NCI-H128 (cell line): ENCODE results near the gene CMTM3.
"Not testable (repeated sequence)": the region's sequence is repeated elsewhere in the genome, so short reads cannot be mapped to it uniquely, and the experiment has no call there.

ENCODE experiments used
- DNase-seq: peaks from one replicate; lab custom pipeline; 2025; ENCODE audit not compliant: unreplicated experiment; lab: John Stamatoyannopoulos, UW

The CMTM3 gene

GRCh38 chr16:66581246-66581952 lies 23.1 kb upstream of the CMTM3 start:
- no peak for DNase-seq

GRCh38 chr16:66585481-66586239 lies 18.8 kb upstream of the CMTM3 start:
- no peak for DNase-seq

DNA sequence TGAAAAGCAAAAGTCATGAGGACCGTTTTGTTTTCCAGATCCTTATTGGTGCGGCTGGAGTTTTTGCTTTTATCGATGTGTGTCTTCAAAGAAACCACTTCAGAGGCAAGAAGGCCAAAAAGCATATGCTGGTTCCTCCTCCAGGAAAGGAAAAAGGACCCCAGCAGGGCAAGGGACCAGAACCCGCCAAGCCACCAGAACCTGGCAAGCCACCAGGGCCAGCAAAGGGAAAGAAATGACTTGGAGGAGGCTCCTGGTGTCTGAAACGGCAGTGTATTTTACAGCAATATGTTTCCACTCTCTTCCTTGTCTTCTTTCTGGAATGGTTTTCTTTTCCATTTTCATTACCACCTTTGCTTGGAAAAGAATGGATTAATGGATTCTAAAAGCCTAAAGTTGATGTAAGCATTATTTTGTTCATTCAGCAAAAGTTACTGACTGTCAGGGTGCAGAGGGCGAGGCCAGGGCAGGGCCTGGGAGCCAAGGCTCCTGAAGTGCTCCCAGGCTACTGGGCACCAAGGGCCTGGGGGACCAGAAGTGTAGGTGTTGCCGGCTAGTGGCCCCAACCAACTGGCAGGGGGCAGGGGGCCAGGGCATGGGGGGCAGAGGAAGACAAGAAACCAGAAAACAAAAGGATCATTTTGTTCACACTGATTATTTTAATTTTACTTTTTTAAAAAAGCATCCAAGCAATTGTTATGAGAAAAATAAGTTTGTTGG lies 16.5 kb upstream of the CMTM3 start:
- DNase-seq, result no peak

DNA sequence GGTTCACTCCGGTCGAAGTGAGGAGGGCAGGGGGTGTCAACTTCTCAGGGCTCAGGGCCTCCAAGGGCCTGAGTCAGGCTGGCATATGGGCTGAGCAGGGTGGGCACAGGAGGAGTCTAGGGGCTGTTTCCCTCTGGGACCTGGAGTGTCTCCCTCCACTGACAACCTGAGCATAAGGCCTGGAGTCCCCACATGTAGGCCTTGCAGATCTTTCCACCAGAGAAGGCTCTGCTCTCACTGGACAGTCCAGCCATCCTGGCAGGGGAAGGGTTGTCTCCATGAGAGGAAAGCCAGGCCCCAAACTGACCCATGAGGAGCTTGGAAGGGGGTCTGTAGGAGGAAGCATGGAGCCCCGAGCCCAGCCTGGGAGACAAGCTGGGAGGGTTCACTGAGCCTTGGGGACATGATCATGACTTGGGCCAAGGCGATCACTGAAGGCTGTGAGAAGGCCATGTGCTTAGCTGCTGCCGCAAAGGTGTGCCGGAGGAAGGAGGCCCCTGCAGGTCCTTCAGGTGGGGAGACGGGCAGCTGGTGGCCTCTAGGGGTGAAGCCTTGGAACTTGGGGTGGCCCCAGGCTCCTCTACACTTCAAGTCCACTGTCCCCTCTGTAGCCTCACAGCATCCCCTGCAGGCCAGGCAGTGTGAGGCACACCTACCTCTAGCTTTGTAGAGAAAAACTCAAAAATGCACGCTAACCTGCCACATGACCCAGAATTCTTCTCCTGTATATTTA lies 15.4 kb upstream of the CMTM3 start:
- no peak for DNase-seq

- no peak for DNase-seq
Observed at GRCh38 chr16:66590322-66590721, 14.2 kb upstream of the CMTM3 start.

- DNase-seq, result no peak
Observed at GRCh38 chr16:66591018-66591417, 13.5 kb upstream of the CMTM3 start.

GRCh38 chr16:66592241-66592640 lies 12.3 kb upstream of the CMTM3 start:
- no peak for DNase-seq

GRCh38 chr16:66592814-66593213 lies 11.7 kb upstream of the CMTM3 start:
- no peak for DNase-seq

GRCh38 chr16:66594739-66595138 lies 9.8 kb upstream of the CMTM3 start:
- DNase-seq, result no peak

DNA sequence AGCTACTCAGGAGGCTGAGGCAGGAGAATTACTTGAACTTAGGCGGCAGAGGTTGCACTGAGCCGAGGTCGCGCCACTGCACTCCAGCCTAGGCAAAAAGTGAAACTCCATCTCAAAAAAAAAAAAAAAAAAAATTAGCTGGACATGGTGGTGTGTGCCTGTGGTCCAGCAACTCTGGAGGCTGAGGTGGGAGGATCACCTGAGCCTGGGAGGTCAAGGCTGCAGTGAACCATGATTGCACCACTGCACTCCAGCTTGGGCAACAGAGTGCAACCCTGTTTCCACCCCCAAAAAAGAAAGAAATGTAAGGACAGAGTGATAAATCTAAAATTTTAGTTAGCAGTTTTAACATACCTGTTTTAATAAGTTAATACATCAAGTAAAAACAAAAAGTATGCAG lies 7.9 kb upstream of the CMTM3 start:
- not testable (repeated sequence) for DNase-seq

GRCh38 chr16:66596986-66597848 lies 7.3 kb upstream of the CMTM3 start:
- no peak for DNase-seq

- no peak for DNase-seq
Observed at GRCh38 chr16:66598111-66598510, 6.4 kb upstream of the CMTM3 start.

DNA sequence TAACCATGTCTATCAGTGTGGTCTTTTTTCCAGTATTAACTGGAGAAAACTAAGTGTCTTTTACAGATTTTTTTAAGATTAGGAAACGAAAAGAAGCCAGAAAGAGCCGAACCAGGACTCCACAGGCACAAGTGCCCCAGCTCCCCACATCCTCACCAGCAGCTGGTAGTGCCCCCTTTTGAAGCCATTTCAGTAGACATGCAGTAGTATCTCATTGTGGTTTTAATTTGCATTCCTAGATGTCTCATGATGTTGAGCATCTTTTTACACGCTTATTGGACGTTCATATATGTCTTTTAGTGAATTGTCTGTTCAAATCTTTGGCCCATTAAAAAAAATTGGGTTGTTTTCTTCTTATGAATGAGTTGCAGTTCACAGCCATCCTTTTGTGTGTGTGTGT lies 4.8 kb upstream of the CMTM3 start:
- no peak for DNase-seq

DNA sequence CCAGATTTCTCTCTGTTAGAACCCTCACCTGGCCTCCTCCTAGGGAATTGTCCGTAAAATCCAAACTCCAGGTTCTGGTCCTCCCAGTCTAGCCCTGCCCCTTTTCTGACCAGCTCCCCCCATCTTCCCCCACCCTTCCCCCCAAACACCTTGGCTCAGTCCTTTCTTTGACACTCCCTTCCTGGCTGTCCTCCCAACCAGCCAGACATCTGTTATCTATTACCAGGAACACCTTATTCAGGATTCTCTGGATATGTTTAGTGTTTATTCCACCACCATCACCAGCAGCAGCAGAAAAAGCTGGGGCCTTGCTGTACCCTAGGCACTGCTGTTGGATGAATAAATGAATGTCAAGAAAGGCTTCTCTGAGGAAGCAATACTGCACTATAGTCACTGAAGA lies 4.0 kb upstream of the CMTM3 start:
- no peak for DNase-seq

GRCh38 chr16:66601471-66601870 lies 3.0 kb upstream of the CMTM3 start:
- DNase-seq, result no peak

DNA sequence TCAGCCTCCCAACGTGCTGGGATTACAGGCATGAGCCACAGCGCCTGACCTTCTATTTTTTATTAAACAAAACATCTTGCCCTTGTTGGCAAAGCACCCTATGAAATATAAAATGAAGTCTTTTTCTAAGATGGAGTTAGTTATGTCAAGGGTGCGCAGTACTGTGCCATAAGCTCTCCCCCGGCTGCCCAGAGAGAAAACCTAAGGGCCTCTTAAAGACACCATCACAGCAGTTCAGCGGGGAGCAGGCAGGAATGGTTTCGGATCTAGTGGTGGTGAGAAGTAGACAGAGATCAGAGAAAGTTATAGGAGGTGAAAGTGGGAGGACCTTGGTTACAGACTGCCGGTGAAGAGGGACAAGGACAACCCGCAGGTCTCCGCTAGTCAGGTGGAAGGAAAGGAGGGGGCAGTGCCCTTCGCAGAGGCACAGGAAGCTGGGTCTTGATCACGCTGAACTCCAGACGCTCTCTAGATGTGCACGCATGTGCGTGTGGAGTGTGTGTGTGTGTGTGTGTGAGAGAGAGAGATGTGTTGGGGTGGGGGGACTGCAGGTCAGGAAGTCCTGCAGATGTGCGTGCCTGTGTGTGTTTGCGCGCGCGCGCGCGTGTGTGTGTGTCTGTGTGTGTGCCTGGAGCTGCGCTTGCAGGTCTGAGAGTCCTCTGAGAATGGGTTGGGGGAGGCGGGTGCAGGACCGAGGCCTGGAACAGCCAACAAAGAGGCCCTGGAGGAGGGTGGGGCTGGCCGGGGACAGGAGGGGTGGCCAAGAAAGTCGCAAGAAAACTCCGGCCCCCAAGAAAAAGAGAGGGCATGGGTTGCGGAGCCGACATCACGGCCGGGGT lies 748 bp upstream of the CMTM3 start:
- no peak for DNase-seq

GRCh38 chr16:66605177-66605978 lies 874 bp downstream of the CMTM3 start:
- DNase-seq, result no peak

DNA sequence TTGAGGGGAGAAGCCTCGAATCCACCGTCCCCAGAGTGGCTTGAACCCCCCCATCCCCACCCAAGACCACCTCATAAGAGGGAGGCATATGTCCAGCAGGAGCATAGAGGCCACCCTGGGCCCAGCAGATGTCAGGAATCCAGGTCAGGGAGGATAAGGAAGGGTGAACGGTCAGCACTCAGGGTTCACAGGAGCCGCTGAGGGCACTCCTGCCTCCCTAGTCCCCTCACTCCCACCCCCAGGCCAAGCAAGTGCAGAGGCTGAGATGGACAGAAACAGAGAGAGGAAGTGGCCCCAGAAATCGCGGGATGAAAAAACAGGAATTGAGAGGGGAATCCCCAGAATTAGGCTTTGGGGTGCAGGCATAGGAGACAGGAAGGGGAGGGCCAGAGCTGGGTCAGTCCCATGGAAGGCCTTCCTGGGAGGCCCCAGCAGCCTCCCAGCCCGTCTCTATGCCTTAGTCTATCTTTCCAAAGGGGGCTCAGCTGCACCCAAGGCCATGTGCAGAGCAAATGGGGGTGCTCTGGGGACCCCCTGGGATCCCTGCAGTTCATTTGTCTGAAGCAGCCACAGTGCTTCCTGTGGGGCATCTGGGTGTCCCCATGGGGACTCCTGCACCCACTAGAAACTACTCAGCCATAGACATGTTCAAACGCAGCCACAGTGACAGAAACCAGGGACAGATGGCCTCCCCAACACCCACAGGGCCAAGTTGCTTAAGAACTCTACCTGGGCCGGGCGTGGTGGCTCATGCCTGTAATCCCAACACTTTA lies 1.7 kb downstream of the CMTM3 start:
- DNase-seq, result no peak
